Measurements from ENCODE around the gene RECK.
"Not testable (repeated sequence)": the region's sequence is repeated elsewhere in the genome, so short reads cannot be mapped to it uniquely, and the experiment has no call there.

RECK gene

DNA sequence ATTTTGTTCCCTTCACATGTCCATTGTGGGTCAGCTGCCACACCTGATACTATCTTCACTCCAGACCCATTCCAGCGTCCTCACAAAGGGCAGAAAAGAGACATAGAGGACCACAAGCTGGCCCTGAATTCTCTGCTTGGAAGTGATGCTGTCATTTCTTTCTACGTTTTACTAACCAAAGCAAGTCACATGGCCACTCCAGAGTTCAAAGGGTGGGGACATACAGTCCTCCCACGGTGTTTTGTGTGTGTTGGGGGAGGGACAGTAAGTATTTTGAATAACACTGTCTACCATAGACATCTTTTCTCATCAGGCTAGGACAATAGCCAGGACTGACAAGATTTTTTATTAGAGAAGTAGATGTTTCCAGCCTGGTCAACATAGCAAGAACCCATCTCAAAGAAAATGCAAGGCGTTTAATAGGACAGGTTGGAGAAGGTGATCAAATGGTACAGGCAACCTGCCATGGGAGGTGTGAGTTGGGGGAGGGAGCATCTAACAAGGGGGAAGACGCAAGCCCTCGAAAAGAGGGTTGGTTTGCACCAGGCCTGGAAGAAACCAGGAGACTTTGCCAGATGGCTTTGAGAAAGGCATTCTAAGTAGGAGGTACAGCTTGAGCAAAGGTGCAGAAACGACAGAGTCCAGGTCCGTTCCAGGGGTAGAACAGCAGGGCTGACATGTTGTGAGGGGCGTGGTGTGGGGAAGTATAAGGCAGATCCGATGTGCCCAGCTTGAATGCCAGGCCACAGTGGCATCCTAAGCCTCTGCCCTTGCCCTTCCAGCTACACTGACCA is 88.5 kb downstream of the RECK start:
- no peak overlapping the region for H3K4me3 ChIP-seq (ENCODE audit: insufficient read depth, low read depth, low read length)
- H3K4me1 ChIP-seq (ENCODE audit: control insufficient read depth, insufficient read depth, low read length): no peaks in the 10 kb centered on the region
- no peaks in the 10 kb centered on the region for H3K9me3 ChIP-seq (ENCODE audit: control insufficient read depth, low read length)
- H3K36me3 ChIP-seq (ENCODE audit: control insufficient read depth, insufficient read depth, low read length): no peaks in the 10 kb centered on the region
- WGBS, 2 experiments: 93% methylated on average over 9 of the region's 10 CpGs
- no peak overlapping the region for H3K27ac ChIP-seq (ENCODE audit: insufficient read depth, low read depth, low read length, poor library complexity, severe bottlenecking)
- H3K27me3 ChIP-seq (ENCODE audit: control insufficient read depth, insufficient read depth, low read length, poor library complexity, severe bottlenecking): no peaks in the 10 kb centered on the region

DNA sequence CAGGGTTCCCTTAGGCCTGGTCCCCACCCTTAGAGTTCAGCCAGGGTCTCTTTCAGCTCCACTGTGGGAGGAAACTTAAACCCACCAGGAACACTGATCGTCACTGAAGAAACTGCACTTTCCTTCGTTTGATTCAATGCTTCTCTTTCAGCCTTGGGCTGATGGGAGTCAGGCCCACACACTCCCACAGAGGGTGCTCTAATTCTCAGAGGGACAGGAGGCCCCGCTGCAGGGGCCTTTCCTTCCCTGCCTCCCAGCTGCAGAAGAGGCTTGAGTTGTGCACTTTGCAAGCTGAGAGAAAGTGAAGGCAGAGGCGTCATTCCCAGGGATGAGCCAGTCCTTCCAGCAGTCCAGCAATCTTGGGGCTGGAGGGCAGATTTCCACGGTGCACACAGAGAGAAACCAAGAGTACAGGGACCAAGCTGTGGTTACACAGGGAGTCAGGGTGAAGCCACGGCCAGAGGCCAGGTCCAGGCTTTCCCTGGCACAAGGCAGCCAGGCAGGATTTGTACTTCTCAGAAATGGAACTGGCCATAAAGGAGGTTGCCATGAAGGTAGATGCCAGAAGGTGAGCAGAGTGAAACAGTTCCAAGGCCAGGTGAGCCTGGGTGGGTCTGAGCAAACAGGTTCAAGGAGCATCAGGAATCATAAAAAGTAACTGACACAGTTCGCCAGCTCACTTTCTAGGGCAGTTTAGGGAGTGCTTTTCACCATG is 89.5 kb downstream of the RECK start:
- no peak overlapping the region for H3K4me3 ChIP-seq (ENCODE audit: insufficient read depth, low read depth, low read length)
- H3K27ac ChIP-seq (ENCODE audit: insufficient read depth, low read depth, low read length, poor library complexity, severe bottlenecking): no peak overlapping the region
- H3K9me3 ChIP-seq (ENCODE audit: control insufficient read depth, low read length): no peaks in the 10 kb centered on the region
- no peaks in the 10 kb centered on the region for H3K27me3 ChIP-seq (ENCODE audit: control insufficient read depth, insufficient read depth, low read length, poor library complexity, severe bottlenecking)
- WGBS, 2 experiments: 74 to 76% methylated on average over 7 of the region's 7 CpGs
- no peaks in the 10 kb centered on the region for H3K4me1 ChIP-seq (ENCODE audit: control insufficient read depth, insufficient read depth, low read length)
- H3K36me3 ChIP-seq (ENCODE audit: control insufficient read depth, insufficient read depth, low read length): no peaks in the 10 kb centered on the region

DNA sequence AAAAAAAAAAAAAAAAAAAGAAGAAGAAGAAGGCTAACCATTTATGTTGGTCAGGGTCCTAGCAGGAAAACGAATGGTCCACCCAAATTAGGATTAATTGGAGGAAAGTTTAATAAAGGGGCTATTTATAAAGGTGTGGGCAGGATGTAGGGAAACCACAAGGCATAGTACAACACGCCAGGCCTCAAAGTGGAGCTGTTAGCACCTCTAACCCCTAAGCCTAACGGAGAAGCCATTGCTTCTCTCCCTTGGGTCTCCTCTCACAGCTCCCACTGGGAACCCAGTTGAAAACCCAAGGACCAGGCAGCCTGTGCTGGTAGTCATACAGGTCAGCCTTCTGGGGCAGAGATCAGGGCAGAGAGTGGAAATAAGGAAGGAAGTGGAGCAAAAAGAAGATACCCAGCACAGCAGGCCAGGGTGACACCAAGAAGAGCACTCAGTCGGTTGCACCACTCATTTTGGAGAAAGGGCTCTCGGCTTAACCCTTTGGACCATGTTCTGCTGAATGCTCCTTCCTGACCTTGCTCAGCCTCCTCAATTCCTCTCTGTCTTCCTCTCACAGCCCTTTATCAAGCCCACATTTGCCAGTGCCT is 91.0 kb downstream of the RECK start:
- 89% methylated on average over 5 of the region's 5 CpGs for WGBS, 2 experiments
- no peaks in the 10 kb centered on the region for H3K36me3 ChIP-seq (ENCODE audit: control insufficient read depth, insufficient read depth, low read length)
- no peak overlapping the region for H3K4me3 ChIP-seq (ENCODE audit: insufficient read depth, low read depth, low read length)
- H3K27me3 ChIP-seq (ENCODE audit: control insufficient read depth, insufficient read depth, low read length, poor library complexity, severe bottlenecking): no peaks in the 10 kb centered on the region
- H3K9me3 ChIP-seq (ENCODE audit: control insufficient read depth, low read length): no peaks in the 10 kb centered on the region
- no peaks in the 10 kb centered on the region for H3K4me1 ChIP-seq (ENCODE audit: control insufficient read depth, insufficient read depth, low read length)
- H3K27ac ChIP-seq (ENCODE audit: insufficient read depth, low read depth, low read length, poor library complexity, severe bottlenecking): no peak overlapping the region

DNA sequence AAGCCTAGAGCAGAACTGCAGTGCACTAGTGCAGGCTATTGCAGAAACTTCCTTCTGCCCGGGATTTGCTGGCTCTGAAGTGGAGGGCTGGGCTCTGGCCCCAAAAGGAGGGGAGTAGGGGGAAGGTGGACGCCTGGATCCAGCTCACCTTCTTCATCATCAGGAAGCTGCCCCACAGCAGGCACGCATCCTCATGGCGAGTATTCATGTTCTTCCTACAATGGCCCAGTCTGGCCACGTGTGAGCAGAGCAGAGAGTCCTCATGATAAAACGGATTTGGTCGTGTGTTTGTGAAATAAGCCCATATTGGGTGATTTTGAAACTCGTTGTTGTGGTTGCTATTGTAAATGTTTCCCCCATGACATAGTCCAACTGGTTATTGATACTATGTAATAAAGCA is 91.6 kb downstream of the RECK start:
- no peaks in the 10 kb centered on the region for H3K27me3 ChIP-seq (ENCODE audit: control insufficient read depth, insufficient read depth, low read length, poor library complexity, severe bottlenecking)
- no peaks in the 10 kb centered on the region for H3K4me1 ChIP-seq (ENCODE audit: control insufficient read depth, insufficient read depth, low read length)
- H3K27ac ChIP-seq (ENCODE audit: insufficient read depth, low read depth, low read length, poor library complexity, severe bottlenecking): no peak overlapping the region
- WGBS, 2 experiments: 79 to 82% methylated on average over 8 of the region's 8 CpGs
- H3K4me3 ChIP-seq (ENCODE audit: insufficient read depth, low read depth, low read length): no peak overlapping the region
- H3K9me3 ChIP-seq (ENCODE audit: control insufficient read depth, low read length): no peaks in the 10 kb centered on the region
- no peaks in the 10 kb centered on the region for H3K36me3 ChIP-seq (ENCODE audit: control insufficient read depth, insufficient read depth, low read length)

DNA sequence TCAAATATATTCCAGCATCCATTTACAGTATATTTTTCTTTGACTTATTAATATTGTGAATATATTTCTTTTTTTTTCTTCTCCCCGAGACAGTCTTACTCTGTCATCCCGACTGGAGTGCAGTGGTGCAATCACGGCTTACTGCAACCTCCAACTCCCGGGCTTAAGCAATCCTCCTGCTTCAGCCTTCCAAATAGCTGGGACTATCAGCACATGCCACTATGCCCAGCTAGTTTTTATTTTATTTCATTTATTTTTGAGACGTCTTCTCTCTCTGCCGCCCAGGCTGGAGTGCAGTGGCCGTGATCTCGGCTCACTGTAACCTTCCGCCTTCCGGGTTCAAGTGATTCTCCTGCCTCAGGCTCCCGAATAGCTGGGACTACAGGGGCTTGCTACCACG is 92.4 kb downstream of the RECK start:
- Histone ChIP-seq H3K4me1 (ENCODE audit: control insufficient read depth, insufficient read depth, low read length) (no peaks in the 10 kb centered on the region), H3K36me3 (ENCODE audit: control insufficient read depth, insufficient read depth, low read length) (no peaks in the 10 kb centered on the region), H3K9me3 (ENCODE audit: control insufficient read depth, low read length) (no peaks in the 10 kb centered on the region), H3K27ac (ENCODE audit: insufficient read depth, low read depth, low read length, poor library complexity, severe bottlenecking) (no peak overlapping the region), H3K27me3 (ENCODE audit: control insufficient read depth, insufficient read depth, low read length, poor library complexity, severe bottlenecking) (peaks cover 4% of the 10 kb centered on the region), H3K4me3 (ENCODE audit: insufficient read depth, low read depth, low read length) (no peak overlapping the region)
- WGBS, 2 experiments: 93 to 95% methylated on average over 12 of the region's 12 CpGs

DNA sequence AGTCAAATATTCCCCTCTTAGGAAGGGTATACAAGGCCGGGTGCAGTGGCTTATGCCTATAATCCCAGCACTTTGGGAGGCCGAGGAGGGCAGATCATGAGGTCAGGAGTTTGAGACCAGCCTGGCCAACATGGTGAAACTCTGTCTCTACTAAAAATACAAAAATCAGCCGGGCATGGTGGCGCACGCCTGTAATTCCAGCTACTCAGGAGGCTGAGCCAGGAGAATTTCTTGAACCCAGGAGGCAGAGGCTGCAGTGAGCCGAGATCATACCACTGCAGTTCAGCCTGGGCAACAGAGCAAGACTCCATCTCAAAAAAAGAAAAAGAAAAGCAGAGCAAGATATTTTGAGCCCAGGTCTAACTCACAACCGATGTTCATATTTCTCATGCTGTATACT is 95.0 kb downstream of the RECK start:
- not testable (repeated sequence) for H3K4me3 ChIP-seq (ENCODE audit: insufficient read depth, low read depth, low read length); H3K9me3 ChIP-seq (ENCODE audit: control insufficient read depth, low read length); H3K4me1 ChIP-seq (ENCODE audit: control insufficient read depth, insufficient read depth, low read length); H3K27ac ChIP-seq (ENCODE audit: insufficient read depth, low read depth, low read length, poor library complexity, severe bottlenecking); H3K36me3 ChIP-seq (ENCODE audit: control insufficient read depth, insufficient read depth, low read length)
- peaks cover 29% of the 10 kb centered on the region for H3K27me3 ChIP-seq (ENCODE audit: control insufficient read depth, insufficient read depth, low read length, poor library complexity, severe bottlenecking)
- WGBS, 2 experiments: 93 to 94% methylated on average over 7 of the region's 7 CpGs

DNA sequence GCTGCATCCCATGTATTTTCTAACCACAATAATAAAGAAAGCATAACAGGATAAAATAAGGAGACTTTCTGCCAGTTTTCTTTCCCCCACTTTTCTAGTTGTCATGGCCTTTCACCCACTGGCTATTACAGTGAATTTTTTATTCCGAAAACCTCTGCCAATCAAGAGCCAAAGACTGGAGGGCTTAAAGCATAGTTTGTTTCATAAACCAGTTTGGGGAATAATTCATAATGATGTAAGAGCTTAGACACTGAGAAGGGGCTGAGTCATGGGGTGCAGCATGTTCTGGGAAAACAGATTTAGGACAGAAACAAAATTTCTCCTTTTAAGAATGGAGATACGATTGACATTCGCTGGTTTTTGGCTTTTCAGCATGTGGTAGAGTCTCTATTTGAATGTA is 95.4 kb downstream of the RECK start:
- WGBS, 2 experiments: 37 to 44% methylated on average over 3 of the region's 3 CpGs
- no peaks in the 10 kb centered on the region for H3K9me3 ChIP-seq (ENCODE audit: control insufficient read depth, low read length)
- H3K27ac ChIP-seq (ENCODE audit: insufficient read depth, low read depth, low read length, poor library complexity, severe bottlenecking): no peak overlapping the region
- no peaks in the 10 kb centered on the region for H3K4me1 ChIP-seq (ENCODE audit: control insufficient read depth, insufficient read depth, low read length)
- no peaks in the 10 kb centered on the region for H3K36me3 ChIP-seq (ENCODE audit: control insufficient read depth, insufficient read depth, low read length)
- peaks cover 34% of the 10 kb centered on the region for H3K27me3 ChIP-seq (ENCODE audit: control insufficient read depth, insufficient read depth, low read length, poor library complexity, severe bottlenecking)
- H3K4me3 ChIP-seq (ENCODE audit: insufficient read depth, low read depth, low read length): no peak overlapping the region

GRCh38 chr9:36134761-36135505 is 98.2 kb downstream of the RECK start:
- 18 to 22% methylated on average over 9 of the region's 9 CpGs for WGBS, 2 experiments
- Histone ChIP-seq H3K36me3 (ENCODE audit: control insufficient read depth, insufficient read depth, low read length) (no peaks in the 10 kb centered on the region), H3K4me1 (ENCODE audit: control insufficient read depth, insufficient read depth, low read length) (peaks cover 7% of the 10 kb centered on the region), H3K27ac (ENCODE audit: insufficient read depth, low read depth, low read length, poor library complexity, severe bottlenecking) (no peak overlapping the region), H3K27me3 (ENCODE audit: control insufficient read depth, insufficient read depth, low read length, poor library complexity, severe bottlenecking) (peaks cover 49% of the 10 kb centered on the region), H3K4me3 (ENCODE audit: insufficient read depth, low read depth, low read length) (no peak overlapping the region), H3K9me3 (ENCODE audit: control insufficient read depth, low read length) (no peaks in the 10 kb centered on the region)

DNA sequence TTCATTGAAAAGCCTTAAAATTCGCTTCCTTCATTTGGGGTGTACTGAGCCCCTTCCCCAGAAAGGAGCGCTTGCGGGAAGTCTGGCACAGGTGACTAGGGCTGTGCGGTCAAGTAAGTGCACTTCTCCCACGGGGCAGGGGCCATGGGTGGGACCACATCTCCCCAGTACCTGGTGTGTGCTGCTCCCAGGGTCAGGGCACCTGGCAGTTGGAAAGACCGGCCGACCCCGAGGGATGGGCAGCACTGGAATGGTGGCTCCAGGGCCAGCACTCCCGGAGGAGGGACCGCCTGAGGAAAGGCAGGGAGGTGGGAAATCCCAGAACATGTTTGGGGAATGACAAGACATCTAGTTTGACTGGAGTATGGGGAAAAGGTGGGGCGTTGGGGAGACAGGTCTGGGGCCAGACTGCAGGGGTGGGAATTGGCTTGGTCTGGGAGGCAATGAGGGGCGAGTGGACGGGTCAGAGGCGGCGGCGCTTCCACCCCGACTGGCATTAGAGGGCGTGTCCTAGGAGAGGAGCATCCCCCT is 99.1 kb downstream of the RECK start:
- Histone ChIP-seq H3K4me3 (ENCODE audit: insufficient read depth, low read depth, low read length) (peak overlapping the region; percentile 56), H3K9me3 (ENCODE audit: control insufficient read depth, low read length) (no peaks in the 10 kb centered on the region), H3K4me1 (ENCODE audit: control insufficient read depth, insufficient read depth, low read length) (peaks cover 7% of the 10 kb centered on the region), H3K27me3 (ENCODE audit: control insufficient read depth, insufficient read depth, low read length, poor library complexity, severe bottlenecking) (peaks cover 49% of the 10 kb centered on the region), H3K36me3 (ENCODE audit: control insufficient read depth, insufficient read depth, low read length) (no peaks in the 10 kb centered on the region), H3K27ac (ENCODE audit: insufficient read depth, low read depth, low read length, poor library complexity, severe bottlenecking) (no peak overlapping the region)
- WGBS, 2 experiments: 1 to 2% methylated on average over 18 of the region's 18 CpGs

Data from ectodermal cell (in vitro differentiated cells).